ENCODE data around the gene MTUS2.

DNA sequence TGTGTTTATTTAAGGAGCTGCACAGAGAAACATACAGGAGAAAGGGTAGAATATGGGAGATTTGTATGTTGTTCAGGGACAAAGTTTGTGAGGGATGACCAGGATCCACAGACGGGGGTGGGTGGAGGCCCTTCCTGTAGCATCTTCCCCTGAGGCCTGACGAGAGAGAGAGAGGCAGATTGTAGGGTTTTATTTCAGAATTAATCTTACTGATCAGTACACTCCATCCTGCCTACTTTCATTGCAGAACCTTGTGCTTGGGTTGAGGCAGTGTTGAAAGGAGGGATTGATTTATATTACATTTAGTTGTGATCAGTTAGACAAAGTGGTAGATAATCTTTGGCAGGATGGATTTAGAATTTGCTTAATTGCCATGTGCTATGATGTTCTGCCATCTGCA is 39.6 kb downstream of the MTUS2 start:
- no peak for TF ChIP-seq CTCF (IDR thresholded peaks at IDR 0.05)
- TF ChIP-seq POLR2A (IDR thresholded peaks at IDR 0.05): no peak

Data from body of pancreas (tissue), 4 donors.